ENCODE results near the gene MYMK.

The MYMK gene

DNA sequence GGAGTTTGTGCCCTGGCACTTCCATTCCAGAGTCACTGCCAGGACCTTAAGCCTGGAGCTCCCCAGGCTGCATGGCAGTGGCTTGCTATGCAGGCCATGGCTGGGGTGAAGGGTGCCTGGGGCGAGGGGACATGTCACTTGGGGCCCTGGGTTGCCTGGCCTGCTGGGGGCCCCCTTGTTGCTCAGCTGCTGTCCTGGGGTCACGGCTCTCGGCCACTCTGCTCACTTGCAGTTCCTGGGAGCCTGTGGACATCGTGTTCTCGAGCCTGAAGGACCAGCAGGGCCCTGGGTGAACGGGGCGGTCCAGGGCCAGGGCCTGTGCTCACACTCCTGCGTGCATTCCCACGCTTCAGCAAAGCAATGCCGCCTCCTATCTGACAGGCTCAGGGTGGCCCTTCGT is 31.3 kb downstream of the MYMK start:
- DNase-seq, result no peak
- in situ Hi-C loops (cut with MboI; ENCODE audit: low pct_unique_long_range_greater_than_20kb, low sequenced_read_pairs), result no loop called here

DNA sequence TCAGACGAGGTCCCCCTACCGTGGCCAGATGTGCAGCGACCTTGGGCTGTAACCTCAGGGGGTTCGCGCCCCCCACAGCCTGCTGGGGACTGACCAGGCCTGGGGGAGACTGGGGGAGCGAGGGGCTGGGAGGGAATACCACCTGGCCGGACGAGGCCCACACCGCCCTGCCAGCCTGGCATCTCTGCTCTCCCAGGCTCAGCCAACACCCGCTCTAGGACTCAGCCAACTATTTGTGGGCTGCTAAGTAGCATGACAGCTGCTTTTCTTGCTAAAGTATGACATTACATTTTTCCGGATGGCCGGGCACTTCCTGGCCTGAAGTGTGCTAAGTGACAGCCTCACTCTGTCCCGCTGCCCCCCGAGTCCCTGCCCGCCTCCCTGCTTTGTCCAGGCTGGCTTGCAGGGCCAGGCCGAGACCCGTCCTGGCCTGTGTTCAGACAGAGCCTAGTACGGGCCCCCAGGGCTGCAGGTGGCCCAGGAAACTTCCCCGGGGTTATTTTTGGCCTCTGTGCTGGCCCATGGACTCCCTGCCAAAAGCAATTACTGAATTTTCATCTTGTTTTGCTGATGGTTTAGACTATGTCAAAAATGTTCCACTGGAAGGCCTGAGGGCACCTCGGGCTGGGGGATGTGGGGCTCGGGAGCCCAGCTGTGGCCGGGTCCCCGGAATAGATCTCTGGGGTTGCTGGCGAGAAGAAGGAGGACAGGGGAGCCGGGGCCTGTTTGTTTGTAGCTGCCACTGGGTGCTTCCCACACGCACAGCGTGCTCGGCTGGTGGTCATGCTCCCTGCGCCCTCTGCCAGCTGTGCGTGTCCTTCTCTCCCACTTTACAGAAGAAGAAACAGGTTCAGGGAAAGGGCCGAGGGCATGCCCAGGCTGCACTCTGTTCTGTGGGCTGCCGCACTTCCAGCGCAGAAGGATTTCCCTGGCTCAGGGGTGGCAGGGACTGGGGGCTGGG is 32.4 kb downstream of the MYMK start:
- DNase-seq, result no peak
- in situ Hi-C loops (cut with MboI; ENCODE audit: low pct_unique_long_range_greater_than_20kb, low sequenced_read_pairs), result no loop called here

- no peak for DNase-seq
- in situ Hi-C loops (cut with MboI; ENCODE audit: low pct_unique_long_range_greater_than_20kb, low sequenced_read_pairs), result no loop called here
These were observed 33.2 kb downstream of the MYMK start for GRCh38 chr9:133491656-133491925.

DNA sequence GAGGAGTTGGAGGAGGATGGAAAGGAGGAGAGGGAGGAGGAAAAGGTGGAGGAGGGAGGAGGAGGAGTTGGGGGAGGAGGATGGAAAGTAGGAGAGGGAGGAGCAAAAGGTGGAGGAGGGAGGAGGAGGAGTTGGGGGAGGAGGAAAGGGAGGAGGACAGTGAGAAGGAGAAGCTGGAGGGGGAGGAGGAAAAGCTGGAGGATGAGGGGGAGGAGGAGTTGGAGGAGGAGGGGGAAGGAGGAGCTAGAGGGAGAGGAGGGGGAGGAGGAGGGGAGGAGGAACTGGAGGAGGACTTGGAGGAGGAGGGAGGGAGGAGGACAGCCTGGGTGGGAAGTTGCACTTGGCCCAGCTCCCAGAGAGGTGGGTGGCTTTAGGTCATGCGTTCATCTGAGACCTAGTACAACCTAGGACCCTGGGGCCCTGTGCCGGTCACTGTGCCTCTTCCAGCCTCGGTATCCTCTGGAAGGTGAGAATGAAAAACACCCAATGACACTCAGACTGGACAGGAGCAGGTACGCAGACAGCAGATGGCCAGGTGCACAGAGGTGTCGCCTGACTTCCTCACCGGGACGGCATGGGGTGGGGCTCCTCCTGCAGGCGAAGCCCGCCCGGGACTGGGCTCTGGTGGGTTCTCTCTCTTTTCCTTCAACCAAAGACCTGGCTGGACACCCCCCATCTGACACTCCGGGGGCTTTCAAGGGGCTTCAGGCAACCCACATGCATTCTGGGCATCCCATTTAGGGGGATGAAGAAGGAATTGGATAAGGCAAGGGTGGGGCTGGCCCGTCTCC is 33.7 kb downstream of the MYMK start:
- peak; percentile 56 for DNase-seq
- in situ Hi-C loops (cut with MboI; ENCODE audit: low pct_unique_long_range_greater_than_20kb, low sequenced_read_pairs), result no loop called here

- in situ Hi-C loops (cut with MboI; ENCODE audit: low pct_unique_long_range_greater_than_20kb, low sequenced_read_pairs), result no loop called here
- DNase-seq, result no peak
These were observed 34.5 kb downstream of the MYMK start for GRCh38 chr9:133490201-133490681.

GRCh38 chr9:133489253-133490190 is 35.2 kb downstream of the MYMK start:
- in situ Hi-C loops (cut with MboI; ENCODE audit: low pct_unique_long_range_greater_than_20kb, low sequenced_read_pairs), result no loop called here
- DNase-seq, result no peak

DNA sequence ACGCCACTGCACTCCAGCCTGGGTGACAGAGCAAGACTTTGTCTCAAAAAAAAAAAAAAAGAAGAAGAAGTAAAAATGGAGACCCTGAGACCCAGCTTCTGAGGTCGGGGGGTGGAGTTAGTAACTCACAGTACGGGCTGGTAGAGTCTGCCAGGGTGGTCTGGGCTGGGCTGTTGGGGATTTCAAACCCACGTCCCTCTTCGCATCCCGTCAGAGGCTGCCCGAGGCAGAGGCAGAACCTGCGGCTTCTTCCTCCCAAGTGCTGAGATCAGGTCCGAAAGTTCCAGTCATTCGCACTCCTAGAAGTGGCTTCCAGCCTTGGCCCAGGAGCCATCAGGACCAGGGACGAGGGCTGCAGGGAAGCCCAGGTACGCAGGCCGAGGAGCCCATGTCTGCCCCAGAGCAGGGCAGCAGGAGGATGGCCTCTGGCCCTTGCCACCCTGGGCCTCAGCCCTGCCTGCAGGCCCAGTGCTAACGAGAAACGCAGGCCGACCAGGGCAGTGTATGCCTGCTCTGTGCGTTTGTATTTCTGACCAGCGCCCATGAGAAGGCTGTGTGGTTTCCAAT is 36.0 kb downstream of the MYMK start:
- in situ Hi-C loops (cut with MboI; ENCODE audit: low pct_unique_long_range_greater_than_20kb, low sequenced_read_pairs), result no loop called here
- no peak for DNase-seq

DNA sequence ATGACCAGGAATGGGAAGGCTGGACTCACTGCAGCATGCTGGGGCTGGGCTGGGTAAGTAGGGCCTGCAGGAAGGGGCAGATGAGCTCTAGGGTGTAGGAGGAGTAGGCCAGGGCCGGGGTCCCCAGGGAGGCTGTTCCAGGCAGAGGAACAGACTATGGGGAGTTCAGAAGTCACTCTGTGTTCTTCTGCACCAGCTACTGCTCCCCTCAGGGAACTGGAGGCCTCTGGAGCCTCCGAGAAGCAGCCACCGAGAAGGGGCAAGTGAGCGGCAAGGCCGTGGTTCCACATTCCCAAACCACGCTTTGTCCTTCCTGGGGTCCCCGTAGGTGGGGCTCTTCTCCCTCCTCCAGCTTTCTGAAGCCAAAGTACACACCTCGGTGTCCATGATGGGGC is 37.4 kb downstream of the MYMK start:
- in situ Hi-C loops (cut with MboI; ENCODE audit: low pct_unique_long_range_greater_than_20kb, low sequenced_read_pairs), result no loop called here
- no peak for DNase-seq

DNA sequence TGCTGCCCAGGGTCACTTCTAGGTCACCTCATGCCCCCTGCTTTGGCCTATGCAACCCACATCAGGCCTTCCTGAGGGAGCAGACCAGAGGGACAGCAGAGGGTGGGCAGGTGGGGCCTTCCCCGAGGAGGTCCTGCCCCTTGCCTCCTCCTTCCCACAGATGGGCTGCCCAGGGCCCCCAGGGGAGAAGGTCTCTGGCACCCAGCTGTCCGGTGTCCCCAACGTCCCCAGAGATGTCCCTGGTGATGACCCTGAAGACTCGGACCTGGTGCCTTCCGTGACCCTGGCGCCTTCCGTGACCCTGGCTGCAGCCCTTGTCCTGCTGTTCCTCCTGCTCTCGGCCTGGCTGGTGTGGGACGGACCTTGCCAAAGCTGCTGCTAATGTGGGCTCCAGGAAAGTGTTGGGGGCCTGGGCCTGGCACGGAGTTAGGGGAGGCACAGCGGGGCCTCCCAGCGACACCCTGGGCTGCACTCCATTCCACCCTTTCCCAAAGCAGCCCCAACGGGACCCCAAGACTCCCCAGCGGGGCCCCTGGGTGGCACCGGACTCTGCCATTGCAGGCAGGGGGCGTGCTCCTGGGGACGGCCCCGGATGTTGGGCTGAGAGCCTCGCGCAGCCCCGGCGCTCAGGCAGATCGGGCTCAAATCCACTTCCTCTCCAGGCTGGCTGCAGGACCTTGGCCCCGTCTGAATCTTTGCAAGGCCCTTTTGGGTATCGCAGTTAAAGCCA is 39.1 kb downstream of the MYMK start:
- no peak for DNase-seq
- in situ Hi-C loops (cut with MboI; ENCODE audit: low pct_unique_long_range_greater_than_20kb, low sequenced_read_pairs), result no loop called here

DNA sequence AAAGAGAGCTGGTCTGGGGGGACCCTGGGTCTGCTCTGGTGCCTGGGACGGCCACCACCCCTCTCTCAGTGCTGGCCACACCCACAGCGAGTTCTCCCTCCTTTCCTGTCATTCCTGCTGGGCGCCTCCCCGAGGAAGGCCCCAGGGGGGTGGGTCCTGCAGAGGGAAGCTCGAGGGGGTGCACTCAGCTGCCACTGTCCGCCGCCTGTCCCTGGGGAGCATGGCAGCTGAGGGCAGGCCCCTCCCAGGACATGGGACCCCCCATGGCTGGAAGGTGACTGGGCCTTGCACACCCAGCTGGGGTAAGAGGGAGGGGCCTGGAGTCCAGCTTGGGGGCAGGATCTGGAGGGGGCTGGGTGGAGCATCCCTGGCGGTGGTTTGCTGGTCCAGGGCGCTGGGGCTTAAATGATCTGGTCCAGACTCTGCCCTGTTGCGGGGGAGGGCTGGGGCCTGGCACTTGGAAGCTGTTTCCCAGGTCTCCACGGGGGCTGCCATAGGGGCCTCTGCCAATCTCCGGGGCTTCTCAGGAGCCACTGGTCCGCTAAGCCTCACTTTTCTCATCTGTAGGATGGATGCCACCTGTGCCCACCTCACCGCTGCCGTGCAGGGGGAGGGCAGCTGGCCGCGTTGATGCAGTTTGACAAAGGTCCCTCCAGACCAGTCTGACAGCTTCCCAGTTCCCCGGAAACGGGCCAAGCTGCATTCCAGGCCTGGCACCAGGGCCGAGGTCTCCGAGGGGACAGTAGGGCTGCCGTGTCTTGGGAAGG is 39.9 kb downstream of the MYMK start:
- in situ Hi-C loops (cut with MboI; ENCODE audit: low pct_unique_long_range_greater_than_20kb, low sequenced_read_pairs), result no loop called here
- DNase-seq, result no peak

DNA sequence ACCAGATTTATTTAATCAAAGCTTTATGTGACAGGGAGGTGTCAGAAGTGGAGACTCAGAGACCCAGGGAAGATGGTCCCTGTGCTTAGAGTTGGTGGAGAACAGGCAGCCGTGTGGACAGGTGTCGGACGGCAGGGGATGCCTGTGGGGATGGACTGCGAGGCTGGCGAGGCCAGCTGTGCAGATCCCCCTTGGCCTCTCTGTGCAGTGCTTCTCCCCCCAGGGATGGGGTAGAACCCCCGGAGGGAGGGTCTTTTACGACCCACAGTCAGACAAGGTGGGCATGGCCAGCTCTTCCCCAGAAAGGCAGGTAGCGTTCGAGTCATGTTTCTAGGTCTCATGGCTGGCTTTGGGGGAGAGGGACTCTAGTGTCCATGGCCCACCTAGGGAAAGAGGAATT is 41.1 kb downstream of the MYMK start:
- DNase-seq, result no peak
- in situ Hi-C loops (cut with MboI; ENCODE audit: low pct_unique_long_range_greater_than_20kb, low sequenced_read_pairs), result no loop called here

DNA sequence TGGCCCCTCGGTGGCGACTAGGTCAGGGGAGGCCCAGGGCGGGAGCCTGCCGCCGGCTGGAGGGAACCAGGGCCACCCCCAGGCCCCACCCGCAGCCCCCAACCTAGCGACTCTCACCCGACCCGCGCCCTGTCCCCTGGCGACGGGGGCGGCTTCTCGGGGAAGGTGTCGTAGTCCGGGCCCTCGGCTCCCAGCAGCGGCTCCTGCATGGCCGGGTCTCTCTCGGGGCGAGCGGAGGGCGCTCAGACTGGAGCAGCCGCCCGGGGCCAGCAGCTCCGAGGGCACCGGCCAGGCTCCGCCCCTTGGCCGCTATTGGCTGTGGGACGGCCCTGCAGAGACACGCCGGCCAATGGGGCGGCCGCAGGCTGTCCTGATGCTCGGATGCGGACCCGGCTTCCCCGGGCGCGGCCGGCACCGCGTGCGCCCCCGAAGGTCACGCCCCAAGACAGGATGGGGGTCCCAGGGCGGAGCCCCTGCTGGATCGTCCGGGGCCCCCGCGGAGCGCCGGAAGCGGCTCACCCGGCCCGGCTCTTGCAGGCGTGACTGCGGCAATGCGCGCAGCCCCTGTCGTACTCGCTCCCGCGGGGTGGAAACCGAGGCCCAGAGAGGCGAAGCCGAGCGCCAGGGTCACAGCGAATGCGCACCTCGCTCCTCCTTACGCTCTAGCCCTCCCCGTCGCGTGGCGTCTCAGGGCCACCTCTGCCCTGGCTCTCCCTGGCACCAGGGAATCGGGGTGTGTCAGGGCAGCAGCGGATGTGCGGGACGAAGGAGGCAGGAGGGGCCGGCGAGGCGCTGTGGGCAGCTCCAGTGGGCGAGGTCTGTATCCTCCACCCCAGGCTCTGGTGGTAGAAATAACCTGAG is 45.7 kb downstream of the MYMK start, which contains the start of gene SLC2A6:
SLC2A6 (minus strand) TSS at position 249 of the 861 bp plus-strand sequence; CDS start at position 209, 40 bp downstream.
- peak; percentile 70 for DNase-seq

GRCh38 chr9:133477992-133478850 is 46.5 kb downstream of the MYMK start:
- DNase-seq, result peak; percentile 51
- in situ Hi-C loops (cut with MboI; ENCODE audit: low pct_unique_long_range_greater_than_20kb, low sequenced_read_pairs), result no loop called here

More for the DNA sequence above, 45.7 kb downstream of the MYMK start, which contains the start of gene SLC2A6:
- in situ Hi-C loops (cut with MboI; ENCODE audit: low pct_unique_long_range_greater_than_20kb, low sequenced_read_pairs), result no loop called here

GRCh38 chr9:133477461-133477860 is 47.3 kb downstream of the MYMK start:
- in situ Hi-C loops (cut with MboI; ENCODE audit: low pct_unique_long_range_greater_than_20kb, low sequenced_read_pairs), result no loop called here

DNA sequence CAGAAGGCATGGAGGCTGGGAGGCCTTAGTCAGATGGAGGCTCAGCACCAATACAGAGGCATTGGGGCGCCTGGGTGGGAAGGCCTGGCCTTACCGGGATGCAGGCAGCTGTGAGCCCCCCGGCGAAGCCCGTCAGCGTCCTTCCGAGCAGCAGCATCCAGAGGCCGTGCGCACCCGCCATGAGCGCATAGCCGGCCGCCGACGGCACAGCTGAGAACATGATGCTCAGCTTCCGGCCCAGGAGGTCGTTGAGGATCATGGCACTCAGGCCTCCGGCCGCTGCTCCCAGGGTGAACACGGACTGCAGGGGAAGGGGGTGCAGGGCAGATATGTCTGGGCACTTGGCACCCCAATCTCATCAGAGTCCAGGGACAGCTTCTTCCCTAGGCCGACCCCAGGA is 47.8 kb downstream of the MYMK start:
- in situ Hi-C loops (cut with MboI; ENCODE audit: low pct_unique_long_range_greater_than_20kb, low sequenced_read_pairs), result no loop called here
- DNase-seq, result no peak

More at GRCh38 chr9:133477461-133477860, 47.3 kb downstream of the MYMK start:
- no peak for DNase-seq
